ENCODE data around the gene APEX2.
A peak's percentile ranks its signal among the peaks of the same experiment; 100 is the strongest.

The APEX2 gene

GRCh38 chrX:55011294-55011693 lies 11.1 kb downstream of the APEX2 start:
- Histone ChIP-seq H3K9ac (ENCODE audit: low read length) (no peak overlapping the region), H3K9me3 (ENCODE audit: insufficient read depth, low read length) (no peaks in the 10 kb centered on the region), H3K4me2 (ENCODE audit: low read depth, low read length, poor library complexity, severe bottlenecking) (no peak overlapping the region), H3K9me2 (replicated peaks; ENCODE audit: insufficient read depth, low read length) (no peaks in the 10 kb centered on the region), H3K27ac (ENCODE audit: low read depth, low read length) (no peak overlapping the region), H3F3A (ENCODE audit: insufficient read depth) (no peaks in the 10 kb centered on the region), H2AFZ (ENCODE audit: low read depth, low read length, severe bottlenecking) (no peak overlapping the region), H3K79me2 (ENCODE audit: insufficient read depth, low read length) (no peaks in the 10 kb centered on the region), H3K27me3 (ENCODE audit: low read length) (no peaks in the 10 kb centered on the region), H4K20me1 (ENCODE audit: low read depth, low read length) (no peaks in the 10 kb centered on the region), H3K36me3 (ENCODE audit: low read length) (no peaks in the 10 kb centered on the region), H3K4me3 (ENCODE audit: insufficient read depth, low read length, poor library complexity, severe bottlenecking) (no peak overlapping the region)
- TF ChIP-seq CTCF (IDR thresholded peaks at IDR 0.05; ENCODE audit: insufficient read depth, low read length, poor library complexity, severe bottlenecking) = peak; percentile 14
- no peak for TF ChIP-seq EZH2phosphoT487 (conservative IDR thresholded peaks at IDR 0.05; ENCODE audit: low read length)

DNA sequence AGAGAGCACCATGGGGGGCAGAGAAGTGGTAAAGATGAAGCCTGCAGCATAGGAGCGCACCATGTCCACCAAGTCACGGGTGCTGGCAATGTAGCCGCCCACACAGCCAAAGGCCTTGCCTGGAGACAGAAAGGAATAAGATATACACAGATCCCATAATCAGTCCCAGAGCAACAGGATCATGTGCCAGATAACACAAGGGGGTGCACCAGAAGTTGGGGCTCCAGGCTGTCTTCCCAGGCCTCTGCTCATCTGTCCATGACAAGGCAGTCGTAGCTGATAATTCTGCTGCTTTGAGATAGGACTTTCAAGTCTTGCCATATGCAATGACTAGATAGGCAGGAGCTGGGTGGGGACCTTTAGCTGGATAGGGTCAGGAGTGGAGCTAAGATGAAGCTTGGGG lies 14.7 kb downstream of the APEX2 start:
- Histone ChIP-seq H3K27ac (ENCODE audit: low read depth, low read length) (no peak overlapping the region), H3F3A (ENCODE audit: insufficient read depth) (no peaks in the 10 kb centered on the region), H3K9me2 (replicated peaks; ENCODE audit: insufficient read depth, low read length) (no peaks in the 10 kb centered on the region), H3K27me3 (ENCODE audit: low read length) (no peaks in the 10 kb centered on the region), H3K36me3 (ENCODE audit: low read length) (no peaks in the 10 kb centered on the region), H4K20me1 (ENCODE audit: low read depth, low read length) (no peaks in the 10 kb centered on the region), H3K4me2 (ENCODE audit: low read depth, low read length, poor library complexity, severe bottlenecking) (no peak overlapping the region), H3K79me2 (ENCODE audit: insufficient read depth, low read length) (no peaks in the 10 kb centered on the region), H3K9ac (ENCODE audit: low read length) (no peak overlapping the region), H2AFZ (ENCODE audit: low read depth, low read length, severe bottlenecking) (no peak overlapping the region), H3K4me3 (ENCODE audit: insufficient read depth, low read length, poor library complexity, severe bottlenecking) (no peak overlapping the region), H3K9me3 (ENCODE audit: insufficient read depth, low read length) (no peaks in the 10 kb centered on the region)
- no peak for TF ChIP-seq EZH2phosphoT487 (conservative IDR thresholded peaks at IDR 0.05; ENCODE audit: low read length)
- no peak for TF ChIP-seq CTCF (IDR thresholded peaks at IDR 0.05; ENCODE audit: insufficient read depth, low read length, poor library complexity, severe bottlenecking)

DNA sequence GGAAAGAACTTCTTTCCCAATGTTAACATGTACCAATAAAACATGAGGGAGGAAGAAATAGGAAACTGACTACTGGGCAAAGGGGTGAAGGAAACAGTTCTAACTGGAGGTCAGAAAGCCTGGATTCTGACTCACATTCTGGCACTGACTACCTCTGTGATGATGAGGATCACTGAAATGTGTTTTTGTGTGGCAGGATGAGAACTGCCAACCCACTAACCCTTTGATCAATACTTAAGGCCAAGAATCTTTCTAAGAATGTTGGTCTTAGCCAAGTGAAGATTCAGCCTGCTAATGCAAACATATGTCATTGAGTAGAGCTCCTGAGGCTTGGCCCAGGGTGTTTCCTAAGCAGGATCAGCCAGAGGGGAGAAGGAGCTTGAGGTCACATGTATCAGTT lies 26.0 kb downstream of the APEX2 start:
- H3K9me3 ChIP-seq (ENCODE audit: insufficient read depth, low read length) = no peaks in the 10 kb centered on the region
- no peak overlapping the region for H2AFZ ChIP-seq (ENCODE audit: low read depth, low read length, severe bottlenecking)
- H3K9ac ChIP-seq (ENCODE audit: low read length) = no peak overlapping the region
- TF ChIP-seq EZH2phosphoT487 (conservative IDR thresholded peaks at IDR 0.05; ENCODE audit: low read length) = no peak
- no peak for TF ChIP-seq CTCF (IDR thresholded peaks at IDR 0.05; ENCODE audit: insufficient read depth, low read length, poor library complexity, severe bottlenecking)
- H4K20me1 ChIP-seq (ENCODE audit: low read depth, low read length) = no peaks in the 10 kb centered on the region
- no peaks in the 10 kb centered on the region for H3K79me2 ChIP-seq (ENCODE audit: insufficient read depth, low read length)
- H3K36me3 ChIP-seq (ENCODE audit: low read length) = no peaks in the 10 kb centered on the region
- no peak overlapping the region for H3K27ac ChIP-seq (ENCODE audit: low read depth, low read length)
- H3K9me2 ChIP-seq (replicated peaks; ENCODE audit: insufficient read depth, low read length) = no peaks in the 10 kb centered on the region
- no peaks in the 10 kb centered on the region for H3F3A ChIP-seq (ENCODE audit: insufficient read depth)
- H3K4me3 ChIP-seq (ENCODE audit: insufficient read depth, low read length, poor library complexity, severe bottlenecking) = no peak overlapping the region
- H3K4me2 ChIP-seq (ENCODE audit: low read depth, low read length, poor library complexity, severe bottlenecking) = no peak overlapping the region
- H3K27me3 ChIP-seq (ENCODE audit: low read length) = no peaks in the 10 kb centered on the region

DNA sequence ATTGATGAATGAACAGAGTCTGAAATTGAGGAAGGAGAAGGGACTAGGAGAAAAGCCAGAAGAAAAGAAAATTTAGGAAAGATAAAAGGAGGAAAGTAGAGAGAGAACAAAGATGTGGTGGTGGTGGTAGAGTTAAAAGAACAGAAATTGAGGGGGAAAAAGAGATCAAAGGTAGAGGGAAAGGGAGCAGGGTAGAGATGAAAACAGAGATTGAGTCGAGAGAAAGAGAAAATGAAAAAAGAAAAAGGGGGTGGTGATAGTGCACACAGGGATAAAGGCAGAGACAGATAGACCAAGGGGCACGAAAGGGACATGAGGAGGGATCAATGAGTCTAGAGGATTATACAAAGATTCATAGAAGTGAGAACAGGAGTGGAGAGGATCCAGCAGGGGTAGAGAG lies 26.7 kb downstream of the APEX2 start:
- no peaks in the 10 kb centered on the region for H3K9me3 ChIP-seq (ENCODE audit: insufficient read depth, low read length)
- no peaks in the 10 kb centered on the region for H4K20me1 ChIP-seq (ENCODE audit: low read depth, low read length)
- no peak overlapping the region for H3K9ac ChIP-seq (ENCODE audit: low read length)
- H3K27ac ChIP-seq (ENCODE audit: low read depth, low read length) = no peak overlapping the region
- TF ChIP-seq EZH2phosphoT487 (conservative IDR thresholded peaks at IDR 0.05; ENCODE audit: low read length) (no peak), CTCF (IDR thresholded peaks at IDR 0.05; ENCODE audit: insufficient read depth, low read length, poor library complexity, severe bottlenecking) (no peak)
- no peak overlapping the region for H2AFZ ChIP-seq (ENCODE audit: low read depth, low read length, severe bottlenecking)
- no peaks in the 10 kb centered on the region for H3K36me3 ChIP-seq (ENCODE audit: low read length)
- H3K9me2 ChIP-seq (replicated peaks; ENCODE audit: insufficient read depth, low read length) = no peaks in the 10 kb centered on the region
- H3K79me2 ChIP-seq (ENCODE audit: insufficient read depth, low read length) = no peaks in the 10 kb centered on the region
- no peak overlapping the region for H3K4me3 ChIP-seq (ENCODE audit: insufficient read depth, low read length, poor library complexity, severe bottlenecking)
- H3K4me2 ChIP-seq (ENCODE audit: low read depth, low read length, poor library complexity, severe bottlenecking) = no peak overlapping the region
- no peaks in the 10 kb centered on the region for H3K27me3 ChIP-seq (ENCODE audit: low read length)
- H3F3A ChIP-seq (ENCODE audit: insufficient read depth) = no peaks in the 10 kb centered on the region
